HG03354 (cell line): ENCODE results near the gene IKBKG.
"Not testable (repeated sequence)": the region's sequence is repeated elsewhere in the genome, so short reads cannot be mapped to it uniquely, and the experiment has no call there.

Source experiments
- ATAC-seq: cut with Tn5 transposase; IDR thresholded peaks from one replicate; pipeline ENCODE4 v1.9.1; 2021; ENCODE audit warnings: mild to moderate bottlenecking; ENCODE audit not compliant: unreplicated experiment, poor library complexity, severe bottlenecking

IKBKG gene

GRCh38 chrX:154549766-154550165 is 2.3 kb downstream of the IKBKG start:
- ATAC-seq = no peak

GRCh38 chrX:154552112-154552806 is 4.8 kb downstream of the IKBKG start:
- not testable (repeated sequence) for ATAC-seq

GRCh38 chrX:154558060-154558690 is 10.8 kb downstream of the IKBKG start:
- ATAC-seq = not testable (repeated sequence)

- not testable (repeated sequence) for ATAC-seq
Measured at GRCh38 chrX:154558896-154559295, 11.5 kb downstream of the IKBKG start.

- ATAC-seq = not testable (repeated sequence)
Measured at GRCh38 chrX:154560326-154560725, 12.9 kb downstream of the IKBKG start.

GRCh38 chrX:154562295-154562694 is 14.9 kb downstream of the IKBKG start:
- not testable (repeated sequence) for ATAC-seq

- ATAC-seq = not testable (repeated sequence)
Measured at GRCh38 chrX:154570361-154570760, 22.9 kb downstream of the IKBKG start.

- not testable (repeated sequence) for ATAC-seq
Measured at GRCh38 chrX:154573061-154573460, 25.6 kb downstream of the IKBKG start.

GRCh38 chrX:154575076-154575475 is 27.7 kb downstream of the IKBKG start:
- ATAC-seq = not testable (repeated sequence)

- ATAC-seq = not testable (repeated sequence)
Measured at GRCh38 chrX:154582994-154583393, 35.6 kb downstream of the IKBKG start.

- not testable (repeated sequence) for ATAC-seq
Measured at GRCh38 chrX:154584585-154585183, 37.3 kb downstream of the IKBKG start, which contains the start of gene CTAG1A. TSS of gene CTAG1A (plus strand) at chrX:154585133. CDS start at chrX:154585207, 74 bp downstream.

- not testable (repeated sequence) for ATAC-seq
Measured at GRCh38 chrX:154590415-154590814, 43.0 kb downstream of the IKBKG start.

GRCh38 chrX:154592505-154592904 is 45.1 kb downstream of the IKBKG start:
- no peak for ATAC-seq

GRCh38 chrX:154593201-154593600 is 45.8 kb downstream of the IKBKG start:
- no peak for ATAC-seq

GRCh38 chrX:154594491-154594890 is 47.1 kb downstream of the IKBKG start:
- ATAC-seq = no peak

- ATAC-seq = no peak
Measured at GRCh38 chrX:154595559-154596249, 48.3 kb downstream of the IKBKG start.

- no peak for ATAC-seq
Measured at GRCh38 chrX:154596290-154596929, 49.0 kb downstream of the IKBKG start.

GRCh38 chrX:154597221-154597620 is 49.8 kb downstream of the IKBKG start:
- no peak for ATAC-seq

- no peak for ATAC-seq
Measured at GRCh38 chrX:154598656-154599055, 51.2 kb downstream of the IKBKG start.

- no peak for ATAC-seq
Measured at GRCh38 chrX:154599531-154599930, 52.1 kb downstream of the IKBKG start.
